Type B pancreatic cell (in vitro differentiated cells): ENCODE results near the gene WFDC5. TPM values are rescaled to one million over a fixed set of nuclear protein-coding genes. Genes with fewer than 3 reads are reported as not detected.

ENCODE experiments used
- DNase-seq: peaks from one replicate; pipeline ENCODE4 v3.0.0; 2021; ENCODE audit warnings: mixed read lengths; ENCODE audit not compliant: unreplicated experiment; ENCODE audit errors: extremely low spot score
- H3K27ac Mint-ChIP-seq: 2 replicates; pipeline ENCODE4 v1.8.0; 2021; ENCODE audit warnings: mild to moderate bottlenecking, mixed read lengths
- H3K27me3 Mint-ChIP-seq: 2 replicates; pipeline ENCODE4 v1.8.0; 2021; ENCODE audit warnings: mixed read lengths
- H3K36me3 Mint-ChIP-seq: 2 replicates; pipeline ENCODE4 v1.8.0; 2021; ENCODE audit warnings: mixed read lengths
- H3K4me1 Mint-ChIP-seq: one replicate; pipeline ENCODE4 v1.8.0; 2021; ENCODE audit warnings: mixed read lengths; ENCODE audit not compliant: unreplicated experiment
- H3K4me3 Mint-ChIP-seq: 2 replicates; pipeline ENCODE4 v1.8.0; 2021; ENCODE audit warnings: mild to moderate bottlenecking, mixed read lengths
- H3K9me3 Mint-ChIP-seq: 2 replicates; pipeline ENCODE4 v1.8.0; 2021; ENCODE audit warnings: mixed read lengths
- total RNA-seq: library from RNA; stranded (reverse); gene quantifications from 2 replicates; pipeline ENCODE4 v1.2.1, GENCODE V29; 2021; ENCODE audit warnings: low replicate concordance
- TF ChIP-seq, protein P1 (sequence below): fragments of 200-600 bp; sonication (generic); conservative IDR thresholded peaks from 2 replicates; pipeline ENCODE4 v1.5.0; 2021; ENCODE audit warnings: antibody characterized with exemption, mild to moderate bottlenecking

Gene WFDC5
- total RNA-seq, 1 donor from 2014 or later, result 0.41 TPM

DNA sequence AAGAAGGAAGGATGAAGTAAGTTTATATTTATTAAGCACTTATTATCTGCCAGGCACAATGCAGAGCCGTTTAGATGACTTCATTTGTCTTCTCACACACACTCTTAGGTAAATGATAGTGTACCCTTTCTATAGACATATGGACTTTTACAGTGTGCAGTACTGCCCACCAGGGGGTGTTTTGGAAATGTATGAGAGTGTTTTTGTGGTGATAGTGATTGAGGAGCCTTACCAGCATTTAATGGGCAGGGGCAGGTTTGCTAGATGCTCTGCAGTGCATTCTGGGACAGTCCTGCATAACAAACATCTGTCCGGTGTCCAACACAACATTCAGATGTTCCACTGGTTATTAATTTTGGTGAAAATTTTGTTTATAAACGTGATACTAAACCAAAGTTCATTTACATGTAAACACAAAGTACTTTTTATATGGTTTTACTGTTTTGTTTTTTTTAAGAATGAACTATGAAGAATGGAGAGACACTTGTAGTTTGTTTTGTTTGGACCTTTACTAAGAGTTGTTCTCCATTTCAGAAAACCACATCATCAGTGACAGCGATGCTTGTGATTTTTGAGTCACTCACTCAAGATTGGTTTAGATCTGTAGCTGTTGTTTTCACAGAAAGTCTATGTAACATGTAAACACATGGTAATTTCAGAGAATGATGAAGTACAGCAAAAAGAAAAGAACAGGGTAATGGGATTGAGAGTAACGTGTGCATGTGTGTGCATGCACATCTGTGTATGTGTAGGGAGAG lies 33.9 kb downstream of the WFDC5 start:
- Mint-ChIP-seq H3K9me3 (peaks cover 9% of the 10 kb centered on the region), H3K4me1 (no peaks in the 10 kb centered on the region), H3K27ac (no peak overlapping the region), H3K36me3 (peaks cover 21% of the 10 kb centered on the region), H3K4me3 (no peak overlapping the region), H3K27me3 (no peaks in the 10 kb centered on the region)
- no peak for DNase-seq
- TF ChIP-seq, protein P1, sequence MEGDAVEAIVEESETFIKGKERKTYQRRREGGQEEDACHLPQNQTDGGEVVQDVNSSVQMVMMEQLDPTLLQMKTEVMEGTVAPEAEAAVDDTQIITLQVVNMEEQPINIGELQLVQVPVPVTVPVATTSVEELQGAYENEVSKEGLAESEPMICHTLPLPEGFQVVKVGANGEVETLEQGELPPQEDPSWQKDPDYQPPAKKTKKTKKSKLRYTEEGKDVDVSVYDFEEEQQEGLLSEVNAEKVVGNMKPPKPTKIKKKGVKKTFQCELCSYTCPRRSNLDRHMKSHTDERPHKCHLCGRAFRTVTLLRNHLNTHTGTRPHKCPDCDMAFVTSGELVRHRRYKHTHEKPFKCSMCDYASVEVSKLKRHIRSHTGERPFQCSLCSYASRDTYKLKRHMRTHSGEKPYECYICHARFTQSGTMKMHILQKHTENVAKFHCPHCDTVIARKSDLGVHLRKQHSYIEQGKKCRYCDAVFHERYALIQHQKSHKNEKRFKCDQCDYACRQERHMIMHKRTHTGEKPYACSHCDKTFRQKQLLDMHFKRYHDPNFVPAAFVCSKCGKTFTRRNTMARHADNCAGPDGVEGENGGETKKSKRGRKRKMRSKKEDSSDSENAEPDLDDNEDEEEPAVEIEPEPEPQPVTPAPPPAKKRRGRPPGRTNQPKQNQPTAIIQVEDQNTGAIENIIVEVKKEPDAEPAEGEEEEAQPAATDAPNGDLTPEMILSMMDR, result peak; percentile 62

DNA sequence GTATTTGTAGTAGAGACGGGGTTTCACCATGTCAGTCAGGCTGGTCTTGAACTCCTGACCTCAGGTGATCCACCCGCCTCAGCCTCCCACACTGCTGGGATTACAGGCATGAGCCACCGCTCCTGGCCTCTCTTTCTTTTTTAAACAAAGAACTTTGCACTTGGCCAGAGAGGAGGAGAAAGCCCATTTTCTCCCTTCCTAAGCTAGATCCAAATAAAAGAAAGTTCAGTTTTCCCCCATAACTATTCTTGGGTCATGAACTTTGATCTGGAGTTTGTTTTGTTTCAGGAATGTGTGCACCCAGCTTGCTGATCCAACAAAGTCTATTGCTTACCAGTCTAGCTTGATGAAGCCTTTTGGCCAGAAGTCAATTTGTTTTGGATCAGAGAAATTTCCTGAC lies 37.4 kb downstream of the WFDC5 start:
- no peak for DNase-seq
- TF ChIP-seq, protein P1, result no peak
- no peak overlapping the region for H3K27ac Mint-ChIP-seq

DNA sequence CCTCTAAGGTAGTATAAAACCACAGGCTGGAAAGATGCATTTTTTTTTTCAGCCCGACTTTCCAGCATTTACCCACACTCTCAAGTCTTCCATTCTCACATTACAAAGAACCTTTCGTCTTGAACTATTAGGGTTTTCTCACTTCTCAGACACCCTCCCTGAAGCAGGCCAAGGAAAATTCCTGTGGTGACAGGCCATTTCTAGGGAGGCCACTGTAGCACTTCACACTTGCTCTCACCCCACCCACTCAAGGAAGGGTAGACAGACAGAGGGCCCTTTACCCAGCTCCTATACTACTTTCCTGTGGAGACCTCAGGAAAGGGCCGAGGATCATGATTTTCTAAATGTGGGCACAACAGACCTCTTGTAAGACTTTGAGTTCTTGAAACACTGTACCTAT lies 41.8 kb downstream of the WFDC5 start:
- TF ChIP-seq, protein P1, result no peak
- Mint-ChIP-seq H3K9me3 (peaks cover 5% of the 10 kb centered on the region), H3K4me1 (peaks cover 4% of the 10 kb centered on the region), H3K4me3 (no peak overlapping the region), H3K27me3 (no peaks in the 10 kb centered on the region), H3K27ac (no peak overlapping the region), H3K36me3 (peaks cover 15% of the 10 kb centered on the region)
- DNase-seq, result no peak

More for the DNA sequence above, 37.4 kb downstream of the WFDC5 start:
- peaks cover under 1% of the 10 kb centered on the region for H3K9me3 Mint-ChIP-seq
- peaks cover 20% of the 10 kb centered on the region for H3K36me3 Mint-ChIP-seq
- H3K27me3 Mint-ChIP-seq, result no peaks in the 10 kb centered on the region
- no peak overlapping the region for H3K4me3 Mint-ChIP-seq
- H3K4me1 Mint-ChIP-seq, result no peaks in the 10 kb centered on the region

DNA sequence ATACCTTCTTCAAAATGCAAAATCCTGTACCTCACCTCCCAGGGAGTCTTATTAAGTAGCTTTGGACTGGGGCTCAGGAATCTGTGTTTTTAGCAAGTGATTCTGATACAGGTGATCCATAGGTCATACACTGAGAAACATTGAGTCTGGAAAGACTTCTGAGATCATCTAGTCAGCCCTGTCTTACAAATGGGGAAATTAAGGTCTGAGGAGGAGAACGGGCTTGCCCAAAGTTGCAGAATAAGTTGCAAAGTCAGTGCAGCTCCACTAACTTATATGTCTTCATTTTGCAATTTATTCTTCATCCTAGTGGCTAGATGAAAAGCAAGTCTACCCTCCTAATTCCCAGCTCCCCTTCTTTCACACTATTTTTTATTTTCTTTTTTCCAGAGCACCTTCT lies 42.9 kb downstream of the WFDC5 start:
- no peak overlapping the region for H3K27ac Mint-ChIP-seq
- no peaks in the 10 kb centered on the region for H3K27me3 Mint-ChIP-seq
- peaks cover 15% of the 10 kb centered on the region for H3K36me3 Mint-ChIP-seq
- peaks cover 5% of the 10 kb centered on the region for H3K9me3 Mint-ChIP-seq
- TF ChIP-seq, protein P1, result no peak
- no peak overlapping the region for H3K4me3 Mint-ChIP-seq
- DNase-seq, result no peak
- peaks cover 4% of the 10 kb centered on the region for H3K4me1 Mint-ChIP-seq

DNA sequence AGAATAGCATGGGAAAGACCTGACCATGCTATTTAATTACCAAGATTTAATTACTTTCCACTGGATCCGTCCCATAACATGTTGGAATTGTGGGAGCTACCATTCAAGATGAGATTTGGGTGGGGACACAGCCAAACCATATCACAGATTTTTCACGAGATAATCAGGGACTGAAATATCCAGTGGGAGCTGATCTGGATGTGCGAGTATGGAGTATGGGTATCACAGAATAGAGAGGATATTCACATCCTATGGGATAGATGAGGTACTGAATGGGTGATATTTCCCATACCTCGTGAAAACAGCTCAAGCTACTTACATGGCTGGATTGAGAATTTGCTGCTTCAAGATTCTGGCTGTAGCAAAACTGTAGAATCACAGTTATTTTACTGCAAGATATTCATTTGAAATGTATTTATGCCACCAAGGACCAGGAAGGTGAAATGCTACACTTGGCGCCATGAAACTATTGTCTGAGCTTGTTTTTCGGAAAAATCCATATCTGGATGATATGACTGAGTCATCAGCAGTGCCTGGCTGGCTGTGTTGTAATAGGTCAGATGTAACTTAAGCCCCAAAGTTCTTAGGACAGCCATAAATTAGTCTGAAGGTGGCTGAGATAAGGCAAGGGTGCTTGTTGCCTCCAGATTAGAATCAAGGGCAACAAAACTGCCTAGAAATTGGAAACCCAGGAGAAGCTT lies 43.9 kb downstream of the WFDC5 start:
- Mint-ChIP-seq H3K4me1 (peaks cover 8% of the 10 kb centered on the region), H3K9me3 (peaks cover 5% of the 10 kb centered on the region), H3K27ac (no peak overlapping the region), H3K27me3 (no peaks in the 10 kb centered on the region), H3K4me3 (no peak overlapping the region), H3K36me3 (peaks cover 14% of the 10 kb centered on the region)
- TF ChIP-seq, protein P1, result no peak
- DNase-seq, result no peak
